ENCODE data around the gene CDC42BPA.
A peak's percentile ranks its signal among the peaks of the same experiment; 100 is the strongest.
"Not testable (repeated sequence)": the region's sequence is repeated elsewhere in the genome, so short reads cannot be mapped to it uniquely, and the experiment has no call there.

Gene CDC42BPA

DNA sequence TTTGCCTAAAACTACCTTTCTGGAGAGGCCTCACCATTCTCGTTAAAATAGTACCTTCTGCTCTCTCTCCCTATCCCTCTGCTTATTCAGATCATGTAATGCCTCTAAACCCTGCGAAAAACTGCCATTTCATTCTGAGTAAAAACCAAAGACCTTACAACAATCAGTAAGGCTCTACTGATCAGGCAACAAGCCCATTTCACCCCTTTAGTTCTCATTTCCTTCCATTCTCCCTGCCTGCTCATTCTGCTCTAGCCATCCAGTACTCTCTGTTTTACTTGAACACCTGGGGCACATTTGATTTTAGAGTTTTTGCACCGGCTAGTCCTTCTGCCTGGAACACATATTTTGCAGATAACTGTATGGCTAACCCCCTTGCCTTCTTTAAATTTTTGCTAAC is 190.4 kb downstream of the CDC42BPA start:
- FAIRE-seq = no peak

DNA sequence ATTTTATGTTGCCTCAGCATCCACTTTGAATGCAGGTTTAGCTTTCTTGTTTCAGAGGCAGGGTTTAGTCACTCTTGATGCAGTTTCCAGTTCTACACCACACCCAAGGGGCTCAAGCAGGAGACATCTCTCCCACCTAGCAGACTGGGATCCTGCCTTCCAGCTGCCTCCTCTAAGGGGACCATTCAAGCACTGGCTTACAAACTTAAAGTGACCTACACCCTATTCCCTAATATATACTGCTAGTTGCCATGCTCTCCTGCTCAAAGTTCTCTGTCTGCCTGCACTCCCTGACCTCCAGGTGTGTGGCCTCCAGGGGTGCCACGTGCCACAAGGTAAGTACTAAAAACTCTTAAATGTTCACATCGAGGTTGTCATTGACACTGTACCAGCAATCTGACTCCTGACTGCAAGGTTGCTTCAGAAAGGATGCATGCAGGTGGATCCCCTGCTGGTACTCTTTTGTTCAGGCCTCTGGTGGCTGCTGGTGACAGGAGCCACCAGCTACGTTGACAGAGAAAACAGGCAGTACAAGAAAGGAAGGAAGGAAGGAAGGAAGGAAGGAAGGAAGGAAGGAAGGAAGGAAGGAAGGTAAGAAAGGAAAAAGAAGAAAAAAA is 192.3 kb downstream of the CDC42BPA start:
- no peak for FAIRE-seq

DNA sequence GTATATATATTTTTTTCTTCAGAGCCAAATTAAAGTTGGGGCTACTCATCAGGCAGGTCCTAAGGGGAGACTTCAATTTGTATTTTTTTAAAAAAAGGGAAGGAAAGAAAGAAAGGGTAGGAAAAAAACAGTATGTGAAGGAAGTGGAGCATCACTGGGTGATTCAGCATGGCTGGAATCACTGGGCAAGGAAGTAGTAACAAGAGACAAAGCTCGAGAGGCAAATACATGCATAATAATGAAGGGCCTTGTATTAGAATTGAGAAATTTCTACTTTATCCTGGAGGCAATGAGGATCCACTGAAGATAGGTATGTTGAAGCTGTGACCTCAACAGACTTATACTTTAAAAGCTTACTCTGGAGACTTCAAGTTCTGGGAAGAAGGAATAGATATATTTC is 193.8 kb downstream of the CDC42BPA start:
- no peak for FAIRE-seq

DNA sequence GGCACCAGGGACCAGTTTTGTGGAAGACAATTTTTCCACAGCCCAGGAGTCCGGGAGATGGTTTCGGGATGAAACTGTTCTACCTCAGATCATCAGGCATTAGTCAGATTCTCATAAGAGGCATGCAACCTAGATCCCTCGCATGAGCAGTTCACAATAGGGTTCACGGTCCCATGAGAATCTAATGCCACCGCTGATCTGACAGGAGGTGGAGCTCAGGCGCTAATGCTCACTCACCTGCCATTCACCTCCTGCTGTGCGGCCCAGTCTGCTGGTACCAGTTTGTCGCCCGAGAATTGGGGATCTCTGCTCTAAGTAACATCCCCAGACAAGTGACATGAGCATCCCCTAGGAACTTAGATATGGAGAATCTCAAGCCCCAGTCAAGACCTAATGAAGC is 197.5 kb downstream of the CDC42BPA start:
- no peak for FAIRE-seq

- peak; percentile 83 for FAIRE-seq
Observed at GRCh38 chr1:227112538-227112937, 205.8 kb downstream of the CDC42BPA start.

DNA sequence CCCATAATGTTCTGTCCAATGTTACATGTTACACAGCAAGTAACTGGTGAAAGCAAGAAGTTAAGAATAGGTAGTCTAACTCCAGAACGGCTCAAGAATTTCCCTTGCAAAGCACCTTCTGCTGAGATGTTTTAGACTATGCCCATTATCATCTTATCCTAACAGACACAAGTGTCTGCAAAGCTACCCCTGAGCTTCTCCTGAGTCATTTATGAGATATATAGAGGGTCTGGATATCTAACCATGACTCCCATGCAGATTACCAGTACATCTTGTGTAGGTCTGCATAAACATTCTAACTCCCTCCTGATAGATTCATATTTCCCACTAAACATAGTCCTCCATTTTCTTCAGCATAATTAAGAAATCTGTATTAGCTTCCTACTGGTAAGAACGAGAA is 206.5 kb downstream of the CDC42BPA start:
- FAIRE-seq = no peak

DNA sequence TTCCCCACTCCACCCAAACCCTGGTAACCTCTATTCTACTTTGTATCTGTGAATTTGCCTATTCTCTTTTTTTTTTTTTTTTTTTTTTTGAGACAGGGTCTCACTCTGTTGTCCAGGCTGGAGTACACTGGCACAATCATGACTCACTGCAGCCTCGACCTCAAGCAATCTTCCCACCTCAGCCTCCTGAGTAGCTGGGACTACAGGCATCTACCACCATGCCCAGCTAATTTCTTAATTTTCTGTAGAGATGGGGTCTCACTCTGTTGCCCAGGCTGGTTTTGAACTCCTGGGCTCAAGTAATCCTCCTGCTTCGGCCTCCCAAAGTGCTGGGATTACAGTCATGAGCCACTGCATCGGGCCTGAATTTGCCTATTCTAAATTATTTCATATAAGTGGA is 213.0 kb downstream of the CDC42BPA start:
- FAIRE-seq = not testable (repeated sequence)

- FAIRE-seq = peak; percentile 42
Observed at GRCh38 chr1:227102056-227102455, 216.2 kb downstream of the CDC42BPA start.

DNA sequence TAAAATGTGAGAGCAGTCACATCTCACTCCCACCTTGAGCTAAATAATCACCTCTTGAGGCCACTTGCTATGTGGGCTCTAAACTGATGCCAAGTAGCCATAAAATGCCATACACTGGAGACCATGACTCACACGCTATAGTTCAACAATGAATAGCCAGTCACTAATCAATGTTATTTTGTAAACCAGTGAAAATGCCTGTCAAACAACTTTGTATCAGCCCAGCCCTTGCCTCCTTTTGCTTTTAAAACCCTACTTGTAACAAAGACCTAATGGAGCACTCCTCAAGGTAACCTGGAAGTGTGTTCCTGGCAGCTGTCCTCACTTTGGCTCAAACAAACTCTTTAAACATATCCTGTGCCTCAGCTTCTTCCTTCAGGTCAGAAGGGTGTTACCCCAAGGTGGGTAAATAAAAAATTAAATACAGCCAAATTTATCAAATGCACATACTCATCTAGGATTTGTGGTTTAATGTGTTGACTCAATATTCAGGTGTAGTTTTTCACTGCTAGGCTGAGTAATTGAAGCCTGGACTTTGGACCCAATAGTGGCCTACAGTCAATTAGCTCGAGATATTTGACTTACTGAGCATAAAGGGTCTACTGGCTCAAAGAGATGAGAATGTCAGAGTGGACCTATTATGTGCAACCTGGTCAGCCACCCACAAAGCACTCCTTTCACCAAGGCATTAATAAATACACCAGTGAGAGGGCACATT is 223.9 kb downstream of the CDC42BPA start:
- no peak for FAIRE-seq

DNA sequence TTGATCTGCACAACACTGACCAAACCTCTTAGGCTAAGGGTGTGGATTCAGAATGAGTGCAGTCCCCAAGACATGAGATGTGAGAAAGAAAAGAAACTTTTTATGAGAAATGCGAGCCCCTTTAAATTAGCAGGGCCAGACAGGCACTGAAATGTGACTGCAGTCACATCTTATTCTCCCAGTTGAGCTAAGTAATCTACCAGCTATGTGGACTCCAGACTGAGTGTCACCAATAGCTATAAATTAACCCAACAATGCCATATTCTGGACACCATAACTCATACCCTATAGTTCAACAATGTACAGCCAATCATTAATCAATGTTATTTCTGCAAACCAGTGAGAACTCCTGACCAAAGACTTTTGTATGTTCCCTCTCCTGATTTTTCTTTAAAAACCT is 225.0 kb downstream of the CDC42BPA start:
- FAIRE-seq = no peak

DNA sequence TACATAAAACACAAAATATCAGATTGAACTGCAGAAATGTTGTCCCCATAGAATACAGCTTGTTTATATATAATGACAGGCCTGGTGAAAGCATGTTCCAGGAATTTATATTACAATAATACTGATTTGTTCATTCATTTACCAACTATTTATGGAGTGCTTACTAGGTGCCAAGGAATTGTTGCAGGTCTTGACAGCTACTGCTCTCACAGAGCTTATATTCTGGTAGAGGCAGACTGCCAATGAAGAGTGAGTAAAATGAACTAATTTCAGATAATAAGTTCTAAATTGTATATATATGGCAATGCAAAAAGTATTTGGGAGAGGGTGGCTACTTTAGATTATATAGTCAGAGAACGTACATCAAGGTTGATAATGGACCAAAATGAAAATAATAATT is 226.2 kb downstream of the CDC42BPA start:
- no peak for FAIRE-seq

DNA sequence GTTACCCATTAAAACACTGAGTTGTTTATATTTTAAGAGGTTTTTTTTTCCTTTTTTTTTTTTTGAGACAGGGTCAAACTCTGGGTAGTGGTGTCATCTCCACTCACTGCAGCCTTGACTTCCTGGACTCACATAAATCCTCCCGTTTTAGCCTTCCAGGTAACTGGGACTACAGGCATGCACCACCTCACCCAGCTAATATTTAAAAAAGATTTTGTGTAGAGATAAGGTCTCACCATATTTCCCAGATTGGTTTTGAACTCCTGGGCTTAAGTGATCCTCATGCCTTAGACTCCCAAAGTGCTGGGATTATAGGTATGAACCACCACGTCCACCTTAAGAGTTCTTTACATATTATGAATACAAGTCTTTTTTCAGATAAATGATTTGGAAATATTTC is 231.7 kb downstream of the CDC42BPA start:
- no peak for FAIRE-seq

GRCh38 chr1:227082999-227083746 is 235.1 kb downstream of the CDC42BPA start:
- peak; percentile 61 for FAIRE-seq

DNA sequence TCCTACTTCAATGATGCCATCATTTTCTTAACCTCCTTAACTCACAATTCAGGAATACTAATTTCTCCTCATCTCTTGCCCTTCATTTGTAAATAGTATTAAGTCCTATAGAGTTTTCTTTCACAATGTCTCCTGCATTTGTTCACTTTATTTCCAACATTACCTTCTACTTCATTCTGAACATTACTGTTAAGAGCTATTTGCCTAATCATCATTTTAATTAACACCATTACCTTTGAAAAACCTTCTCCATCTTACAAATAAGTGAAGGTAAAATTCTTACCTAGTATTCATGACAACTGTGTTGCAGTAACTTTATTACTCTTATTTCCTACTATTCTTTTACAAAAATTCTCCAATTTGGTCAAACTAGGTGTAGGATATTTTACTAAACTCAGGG is 240.5 kb downstream of the CDC42BPA start:
- FAIRE-seq = no peak

GRCh38 chr1:227073786-227074185 is 244.5 kb downstream of the CDC42BPA start:
- FAIRE-seq = no peak

- FAIRE-seq = no peak
Observed at GRCh38 chr1:227072991-227073390, 245.3 kb downstream of the CDC42BPA start.

DNA sequence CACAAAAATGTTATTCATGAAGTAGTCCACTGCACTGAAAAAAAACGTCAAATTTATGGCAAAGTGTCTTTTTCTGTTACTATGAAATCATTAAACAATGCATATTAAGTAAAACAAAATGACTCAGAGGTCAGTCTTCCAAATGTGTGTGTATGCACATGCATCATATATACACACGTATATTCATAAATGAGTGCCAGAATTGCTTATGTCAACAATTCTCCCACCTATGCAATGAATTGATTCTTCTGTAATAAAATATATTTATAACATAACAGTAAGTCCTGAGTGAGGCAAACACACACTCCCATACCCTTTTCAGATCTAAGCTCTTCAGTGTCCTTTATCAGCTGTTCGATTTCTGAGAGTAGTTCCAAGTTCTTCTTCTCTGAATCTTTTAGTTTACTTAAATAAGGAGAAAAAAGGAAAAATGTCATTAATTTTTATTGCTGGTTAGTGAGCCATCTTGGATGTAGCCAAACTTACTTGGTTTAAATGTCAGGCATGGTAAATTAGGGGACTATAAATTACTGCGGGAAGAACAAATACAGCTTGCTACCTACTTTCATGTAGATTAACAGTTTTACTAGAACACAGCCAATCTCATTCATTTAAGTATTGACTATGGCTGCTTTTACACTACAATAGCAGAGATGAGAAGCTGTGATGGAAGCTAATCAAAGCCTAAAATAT is 246.3 kb downstream of the CDC42BPA start:
- FAIRE-seq = peak; percentile 49

- peak; percentile 28 for FAIRE-seq
Observed at GRCh38 chr1:227070638-227071285, 247.5 kb downstream of the CDC42BPA start.

DNA sequence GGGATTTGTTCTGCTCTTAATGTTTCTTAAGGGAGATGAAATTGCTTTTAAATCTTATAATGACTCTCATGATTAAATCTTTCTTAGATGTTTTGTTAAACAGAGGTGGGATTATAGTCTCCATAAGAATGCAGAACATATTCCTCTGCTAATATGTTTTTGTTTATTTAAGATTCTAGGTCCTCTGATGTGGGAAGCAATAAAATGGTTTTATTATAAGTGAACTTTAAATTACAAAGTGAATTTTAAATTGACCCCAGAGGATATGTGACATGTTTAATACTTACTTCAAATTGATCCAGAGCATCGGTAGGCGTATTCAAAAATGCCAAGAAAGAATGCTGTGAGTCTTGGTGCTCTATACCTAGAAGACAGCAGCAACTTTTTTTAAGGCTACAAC is 248.8 kb downstream of the CDC42BPA start:
- no peak for FAIRE-seq

DNA sequence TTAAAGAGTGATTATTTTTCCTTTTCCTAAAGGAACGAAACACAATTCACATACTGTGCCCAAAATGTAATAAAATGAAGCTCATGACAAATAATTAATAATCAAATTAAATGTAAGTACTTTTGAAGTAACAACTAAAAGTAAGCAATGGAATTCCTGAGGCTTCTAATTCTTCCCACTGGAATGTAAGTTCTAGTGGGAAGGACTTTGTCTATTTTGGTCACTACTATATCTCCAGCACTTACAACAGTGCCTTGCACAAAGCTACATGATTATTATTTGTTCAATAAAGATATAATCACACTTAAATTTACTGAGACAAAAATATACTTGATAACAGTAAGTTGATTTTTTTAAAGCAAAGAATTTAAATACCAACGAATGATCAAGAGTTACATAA is 249.4 kb downstream of the CDC42BPA start:
- no peak for FAIRE-seq

GRCh38 chr1:227066999-227067398 is 251.3 kb downstream of the CDC42BPA start:
- no peak for FAIRE-seq

GRCh38 chr1:227065311-227065710 is 253.0 kb downstream of the CDC42BPA start:
- no peak for FAIRE-seq

GRCh38 chr1:227062306-227062705 is 256.0 kb downstream of the CDC42BPA start:
- FAIRE-seq = no peak
